H1 (cell line): ENCODE measurements around the gene TEX264. TPM values are rescaled to one million over a fixed set of nuclear protein-coding genes. Genes with fewer than 3 reads are reported as not detected.
"Not testable (repeated sequence)": the region's sequence is repeated elsewhere in the genome, so short reads cannot be mapped to it uniquely, and the experiment has no call there.

Experiments used
- CTCF ChIA-PET: fragments of 300-600 bp; sonication (Branson Sonifier 250); formaldehyde crosslinking; loops from one replicate; lab custom pipeline; 2021; ENCODE audit not compliant: partially characterized antibody; lab: Charles Lee
- POLR2A ChIA-PET: fragments of 300-600 bp; sonication (Branson Sonifier 250); formaldehyde crosslinking; loops from one replicate; lab custom pipeline; 2021; ENCODE audit warnings: inconsistent platforms; ENCODE audit not compliant: partially characterized antibody; lab: Charles Lee
- DNase-seq, 2 experiments: peaks; one replicate each; pipeline versions ENCODE4 v3.0.0 to v3.0.0-alpha.2; 2010 to 2022; ENCODE audit warnings: low spot score in 2 of 2, low read depth in 1 of 2, mixed read lengths in 1 of 2
- FAIRE-seq: peaks from 2 replicates; lab custom pipeline; 2011; peaks lifted over from hg19 to GRCh38; lab: Jason Lieb, UNC
- H2AFZ ChIP-seq: 2 replicates; pipeline ENCODE4 v1.8.1; 2012; ENCODE audit warnings: low read length, inconsistent platforms
- H2AK5ac ChIP-seq: 2 replicates; pipeline ENCODE4 v1.6.1; 2013; ENCODE audit warnings: low read depth, low read length
- H2BK120ac ChIP-seq: replicated peaks from 2 replicates; pipeline ENCODE3; 2013; ENCODE audit warnings: low read depth, low read length, inconsistent platforms
- H2BK12ac ChIP-seq: 2 replicates; pipeline ENCODE4 v1.6.1; 2013; ENCODE audit warnings: low read depth, low read length
- H2BK15ac ChIP-seq: 2 replicates; pipeline ENCODE4 v1.6.1; 2013; ENCODE audit warnings: low read length
- H2BK20ac ChIP-seq: 2 replicates; pipeline ENCODE4 v1.6.1; 2013; ENCODE audit warnings: low read length
- H2BK5ac ChIP-seq: 2 replicates; pipeline ENCODE4 v1.6.1; 2013; ENCODE audit warnings: low read depth, low read length
- H3K14ac ChIP-seq: 2 replicates; pipeline ENCODE4 v1.6.1; 2013; ENCODE audit warnings: inconsistent platforms; ENCODE audit not compliant: insufficient read length
- H3K18ac ChIP-seq: 2 replicates; pipeline ENCODE4 v1.6.1; 2013; ENCODE audit warnings: low read length; ENCODE audit errors: extremely low read depth
- H3K23ac ChIP-seq: 2 replicates; pipeline ENCODE4 v1.6.1; 2013; ENCODE audit warnings: inconsistent platforms; ENCODE audit not compliant: insufficient read length
- H3K23me2 ChIP-seq: 2 replicates; pipeline ENCODE4 v1.6.1; 2013; ENCODE audit warnings: low read depth, low read length
- H3K27ac ChIP-seq: 2 replicates; pipeline ENCODE4 v1.6.1; 2011; ENCODE audit warnings: low read depth, low read length, inconsistent platforms
- H3K27me3 ChIP-seq, 4 experiments: replicated peaks in 1 of 4; 1 replicate in 1 of 4; 2 replicates in 3 of 4; pipeline versions ENCODE4 v1.6.1 to v1.8.1; 2011 to 2013; ENCODE audit warnings: low read length in 3 of 4, mild to moderate bottlenecking in 3 of 4, inconsistent platforms in 2 of 4, mixed read lengths in 2 of 4, moderate library complexity in 1 of 4; ENCODE audit not compliant: control insufficient read depth in 3 of 4, insufficient read depth in 3 of 4; ENCODE audit errors: extremely low read depth in 1 of 4
- H3K36me3 ChIP-seq, 4 experiments: 2 replicates each; pipeline versions ENCODE4 v1.6.1 to v1.8.1; 2011 to 2013; ENCODE audit warnings: mild to moderate bottlenecking in 4 of 4, low read length in 3 of 4, moderate library complexity in 2 of 4, control low read depth in 1 of 4, inconsistent platforms in 1 of 4; ENCODE audit not compliant: insufficient read depth in 4 of 4, control insufficient read depth in 2 of 4
- H3K4ac ChIP-seq: replicated peaks from 2 replicates; pipeline ENCODE3; 2013; ENCODE audit warnings: low read length, low read depth, mixed read lengths, inconsistent platforms; ENCODE audit not compliant: insufficient read length
- H3K4me1 ChIP-seq, 4 experiments: replicated peaks in 1 of 4; 1 replicate in 1 of 4; 2 replicates in 3 of 4; pipeline versions ENCODE4 v1.6.1 to v1.8.1; 2011 to 2013; ENCODE audit warnings: low read length in 3 of 4, inconsistent platforms in 2 of 4, mixed read lengths in 1 of 4; ENCODE audit not compliant: insufficient read depth in 4 of 4, control insufficient read depth in 3 of 4
- H3K4me2 ChIP-seq, 2 experiments: 2 replicates each; pipeline versions ENCODE4 v1.6.1 to v1.8.1; 2011 to 2013; ENCODE audit warnings: low read depth in 2 of 2, low read length in 2 of 2, control low read depth in 1 of 2, inconsistent platforms in 1 of 2, mild to moderate bottlenecking in 1 of 2; ENCODE audit not compliant: insufficient read depth in 1 of 2
- H3K4me3 ChIP-seq, 4 experiments: fragments of 200-600, 300-600 bp in 1 of 4; sonication (generic), shearing (Covaris generic), sonication (Bioruptor Twin) in 1 of 4; 2 replicates each; pipeline versions ENCODE4 v1.5.1 to v1.8.1; 2011 to 2016; ENCODE audit warnings: low read length in 4 of 4, low read depth in 3 of 4, control low read depth in 2 of 4, inconsistent platforms in 2 of 4, mild to moderate bottlenecking in 2 of 4, mixed read lengths in 1 of 4, moderate library complexity in 1 of 4; ENCODE audit not compliant: insufficient read depth in 2 of 4; ENCODE audit errors: extremely low read depth in 1 of 4
- H3K56ac ChIP-seq: replicated peaks from 2 replicates; pipeline ENCODE3; 2013; ENCODE audit warnings: low read depth, mild to moderate bottlenecking, mixed read lengths, low read length, inconsistent platforms; ENCODE audit not compliant: insufficient read length
- H3K79me1 ChIP-seq: 2 replicates; pipeline ENCODE4 v1.6.1; 2013; ENCODE audit warnings: low read depth, low read length, control low read depth
- H3K79me2 ChIP-seq, 2 experiments: 2 replicates each; pipeline versions ENCODE4 v1.6.1 to v1.8.1; 2012 to 2013; ENCODE audit warnings: low read length in 2 of 2, mild to moderate bottlenecking in 2 of 2, inconsistent platforms in 1 of 2; ENCODE audit not compliant: insufficient read depth in 2 of 2, control insufficient read depth in 1 of 2
- H3K9ac ChIP-seq, 4 experiments: replicated peaks in 1 of 4; 1 replicate in 1 of 4; 2 replicates in 3 of 4; pipeline versions ENCODE4 v1.6.1 to v1.8.1; 2011 to 2013; ENCODE audit warnings: low read depth in 3 of 4, low read length in 3 of 4, control low read depth in 2 of 4, mild to moderate bottlenecking in 2 of 4, moderate library complexity in 2 of 4, inconsistent platforms in 1 of 4; ENCODE audit errors: extremely low read depth in 1 of 4
- H3K9me3 ChIP-seq, 2 experiments: 2 replicates each; pipeline versions ENCODE4 v1.6.1 to v1.8.1; 2012 to 2013; ENCODE audit warnings: mild to moderate bottlenecking in 2 of 2, moderate library complexity in 2 of 2, control low read depth in 1 of 2, inconsistent platforms in 1 of 2, low read depth in 1 of 2, low read length in 1 of 2, mixed read lengths in 1 of 2; ENCODE audit not compliant: insufficient read depth in 2 of 2
- H4K20me1 ChIP-seq, 2 experiments: replicated peaks in 1 of 2; 2 replicates each; pipeline versions ENCODE3 to v1.8.1; 2011 to 2013; ENCODE audit warnings: inconsistent platforms in 2 of 2, low read length in 2 of 2, mild to moderate bottlenecking in 1 of 2; ENCODE audit not compliant: insufficient read depth in 2 of 2, control insufficient read depth in 1 of 2
- H4K5ac ChIP-seq: 2 replicates; pipeline ENCODE4 v1.6.1; 2013; ENCODE audit warnings: low read length, low read depth, mixed read lengths, inconsistent platforms; ENCODE audit not compliant: insufficient read length
- H4K8ac ChIP-seq: 2 replicates; pipeline ENCODE4 v1.8.0; 2013; ENCODE audit warnings: mild to moderate bottlenecking, moderate library complexity, low read length, inconsistent platforms; ENCODE audit not compliant: insufficient read depth; ENCODE audit errors: extremely low read depth
- H4K91ac ChIP-seq: replicated peaks from 2 replicates; pipeline ENCODE3; 2013; ENCODE audit warnings: low read length, mixed read lengths, inconsistent platforms; ENCODE audit not compliant: insufficient read length
- WGBS, 2 experiments: shearing (Covaris generic) in 1 of 2; methylation state at CpG; one replicate each; pipeline versions ENCODE4 v1.1.6 to v1.1.7; 2013 to 2015; ENCODE audit warnings: low lambda C conversion rate in 2 of 2, mixed read lengths in 2 of 2, inconsistent platforms in 1 of 2, low coverage in 1 of 2, missing lambda C conversion rate in 1 of 2; ENCODE audit not compliant: insufficient replicate concordance in 2 of 2, insufficient coverage in 1 of 2, insufficient read length in 1 of 2; ENCODE audit errors: extremely low coverage in 1 of 2, missing lambda C conversion rate in 1 of 2; 5-methylcytosine and 5-hydroxymethylcytosine counted together
- polyA plus RNA-seq, 7 experiments: library from polyadenylated mRNA; depleted of rRNA in 3 of 7; stranded (reverse) in 5 of 7; unstranded in 2 of 7; fragments of >200 nt in 5 of 7; fragments of 200-250 nt in 2 of 7; gene quantifications; 1 replicate in 5 of 7; 2 replicates in 1 of 7; 4 replicates in 1 of 7; pipeline versions ENCODE4 v1.2.1 to v1.2.3, GENCODE V29; 2011 to 2013; ENCODE audit warnings: missing spikeins in 2 of 7, mixed read lengths in 2 of 7
- total RNA-seq: library from RNA; stranded (reverse); fragmentation: NEBNext Ultra II Directional; extraction: Animal tissue kit (Norgen Biotek cat#: 25700); gene quantifications from 2 replicates; pipeline ENCODE4 v1.2.1, GENCODE V29; 2021

TEX264 gene
- total and polyA plus RNA-seq, 2 of the 8 experiments (the other 6 are each of a cell fraction or from before 2014, with no cell fraction given), result 11.2 to 35.6 TPM

- H3K56ac ChIP-seq, DNase-seq, H3K23ac ChIP-seq, H3K4me2 ChIP-seq, H4K5ac ChIP-seq, H3K18ac ChIP-seq, H4K8ac ChIP-seq, H2BK15ac ChIP-seq, H3K4me1 ChIP-seq, H4K20me1 ChIP-seq, H2BK120ac ChIP-seq, H3K14ac ChIP-seq, H2BK20ac ChIP-seq, H3K79me2 ChIP-seq, H3K27me3 ChIP-seq, H3K79me1 ChIP-seq, H3K4ac ChIP-seq, H2BK12ac ChIP-seq, H2AFZ ChIP-seq, H2AK5ac ChIP-seq, POLR2A ChIA-PET, H3K23me2 ChIP-seq, H3K4me3 ChIP-seq, H3K27ac ChIP-seq, H2BK5ac ChIP-seq, H3K9ac ChIP-seq, FAIRE-seq, H4K91ac ChIP-seq: not testable (repeated sequence)
- CTCF ChIA-PET, result interaction anchor here (2.6 kb wide), 1 partner anchor 17 kb away, joined by 7 read pairs; no protein-coding TSS in a partner anchor
- Histone ChIP-seq H3K9me3 (peaks cover 9 to 12% of the 10 kb centered on the region in 2 experiments; a peak in 3 of 4 replicates), H3K36me3 (peaks cover 0 to 25% (median 11%) of the 10 kb centered on the region in 4 experiments)
- WGBS, 2 experiments, result 83% methylated on average over 2 of the region's 2 CpGs; no CpG with 5 or more reads in 1 of the 2 experiments
Measured at GRCh38 chr3:51652103-51652502, 18.9 kb upstream of the TEX264 start.

- H2BK5ac ChIP-seq, H3K23ac ChIP-seq, DNase-seq, H3K4me2 ChIP-seq, H3K4ac ChIP-seq, POLR2A ChIA-PET, H2BK20ac ChIP-seq, H3K9me3 ChIP-seq, H3K9ac ChIP-seq, H4K8ac ChIP-seq, H4K91ac ChIP-seq, H2AK5ac ChIP-seq, H3K4me3 ChIP-seq, H3K79me1 ChIP-seq, H3K23me2 ChIP-seq, H3K27ac ChIP-seq, H2BK12ac ChIP-seq, H2AFZ ChIP-seq, H3K27me3 ChIP-seq, FAIRE-seq, H4K5ac ChIP-seq, H2BK15ac ChIP-seq, H3K14ac ChIP-seq, H3K79me2 ChIP-seq, H3K4me1 ChIP-seq, H3K18ac ChIP-seq, CTCF ChIA-PET, H2BK120ac ChIP-seq, H3K56ac ChIP-seq, H4K20me1 ChIP-seq: not testable (repeated sequence)
- 81% methylated on average over 2 of the region's 2 CpGs; no CpG with 5 or more reads in 1 of the 2 experiments for WGBS, 2 experiments
- peaks cover 2 to 18% (median 13%) of the 10 kb centered on the region in 4 experiments for H3K36me3 ChIP-seq
Measured at GRCh38 chr3:51653409-51653808, 17.6 kb upstream of the TEX264 start.
